HG03469 (cell line): ENCODE results near the gene PPP2R2C.

Experiments
- ATAC-seq: cut with Tn5 transposase; IDR thresholded peaks from one replicate; pipeline ENCODE4 v1.9.1; 2021; ENCODE audit warnings: mild to moderate bottlenecking, moderate library complexity, moderate number of reproducible peaks; ENCODE audit not compliant: unreplicated experiment

The PPP2R2C gene

DNA sequence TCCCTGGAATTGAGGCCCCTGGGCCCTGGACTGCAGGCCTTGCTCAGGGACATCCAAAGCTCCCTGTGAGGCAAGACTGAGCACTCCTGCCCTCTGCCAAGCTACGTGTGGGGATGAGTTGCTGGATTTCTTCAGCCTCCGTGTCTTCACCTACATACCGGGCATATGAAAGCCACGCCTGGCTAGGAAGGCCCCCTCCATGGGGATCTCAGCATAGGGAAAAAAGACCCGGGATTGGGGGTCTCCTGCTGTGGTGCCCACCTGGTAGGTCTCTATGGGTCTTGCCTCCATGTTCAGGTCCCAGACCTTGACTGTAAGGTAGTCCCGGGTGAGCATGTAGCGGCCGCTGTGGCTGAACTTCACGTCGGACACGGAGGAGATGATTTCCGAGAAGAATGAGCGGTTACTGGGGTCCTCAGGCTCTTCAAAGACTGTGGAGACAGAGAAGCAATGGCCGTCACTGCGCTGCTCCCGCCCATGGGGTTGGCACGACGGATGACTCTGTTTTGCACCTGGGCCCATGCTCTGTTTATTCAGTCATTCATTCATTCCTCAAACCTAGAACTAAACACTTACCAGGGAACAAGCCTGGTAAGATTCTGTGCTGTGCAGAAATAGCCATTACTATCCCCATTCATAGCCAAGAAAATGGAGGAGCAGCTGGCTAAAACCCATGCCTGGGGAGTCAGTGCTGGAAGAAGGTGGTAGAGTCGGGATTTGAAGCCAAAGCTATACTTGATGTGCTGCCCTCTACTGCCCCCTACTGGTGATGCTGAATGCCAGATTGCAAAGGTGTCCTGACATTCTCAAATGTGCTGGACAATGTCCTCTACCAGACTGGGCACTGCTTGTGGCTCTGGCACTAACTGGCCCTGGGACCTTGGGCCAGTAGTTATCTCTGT, 138.9 kb downstream of the PPP2R2C start:
- no peak for ATAC-seq

GRCh38 chr4:6332669-6333050, 139.8 kb downstream of the PPP2R2C start:
- no peak for ATAC-seq

GRCh38 chr4:6332042-6332668, 140.3 kb downstream of the PPP2R2C start:
- ATAC-seq: no peak

- no peak for ATAC-seq
Observed at GRCh38 chr4:6331468-6331867, 140.9 kb downstream of the PPP2R2C start.

GRCh38 chr4:6331018-6331417, 141.4 kb downstream of the PPP2R2C start:
- ATAC-seq: no peak

- ATAC-seq: no peak
Observed at GRCh38 chr4:6330384-6330767, 142.0 kb downstream of the PPP2R2C start.

DNA sequence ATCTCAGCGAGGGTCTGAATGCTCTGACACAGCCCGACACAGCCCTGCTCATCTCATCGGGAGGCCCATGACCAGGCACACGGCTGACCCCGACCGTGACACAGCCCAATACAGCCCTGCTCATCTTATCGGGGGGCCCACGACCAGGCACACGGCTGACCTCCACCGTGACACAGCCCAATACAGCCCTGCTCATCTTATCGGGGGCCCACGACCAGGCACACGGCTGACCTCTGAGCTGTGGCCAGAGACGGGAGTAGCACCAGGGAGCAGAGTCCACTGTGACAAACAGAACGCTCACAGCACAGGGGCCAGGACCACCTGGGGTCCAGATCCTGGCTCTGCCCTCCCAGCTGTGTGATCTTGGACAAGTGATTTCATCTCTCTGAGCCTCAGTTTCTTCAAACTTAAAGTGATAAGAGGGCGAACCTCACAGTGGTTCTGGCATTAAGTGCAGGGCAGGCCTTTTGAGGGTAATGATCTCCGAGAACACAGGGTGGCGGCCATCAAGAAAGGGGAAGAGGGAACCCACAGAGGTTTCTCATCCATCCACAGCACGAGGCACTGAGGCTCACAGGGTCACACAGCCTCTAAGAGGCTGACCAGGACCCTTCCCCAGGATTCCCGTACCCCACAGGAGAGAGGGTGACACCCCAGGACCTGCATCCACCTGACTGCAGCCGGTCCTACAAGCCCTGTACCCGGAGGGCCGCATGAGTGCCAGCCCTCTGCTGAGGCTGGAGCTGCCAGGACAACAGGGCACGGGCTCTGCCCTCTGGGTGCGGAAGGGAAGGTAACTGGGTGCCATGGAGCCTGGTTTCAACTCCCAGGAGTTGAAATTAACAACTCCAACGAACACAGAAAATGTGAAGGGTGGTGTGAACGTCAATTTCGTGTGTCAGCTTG, 142.7 kb downstream of the PPP2R2C start:
- ATAC-seq: no peak

- no peak for ATAC-seq
Observed at GRCh38 chr4:6328526-6328925, 143.9 kb downstream of the PPP2R2C start.

- no peak for ATAC-seq
Observed at GRCh38 chr4:6327220-6327917, 145.0 kb downstream of the PPP2R2C start.

GRCh38 chr4:6326312-6327060, 145.9 kb downstream of the PPP2R2C start:
- no peak for ATAC-seq

- no peak for ATAC-seq
Observed at GRCh38 chr4:6325788-6326290, 146.6 kb downstream of the PPP2R2C start.

DNA sequence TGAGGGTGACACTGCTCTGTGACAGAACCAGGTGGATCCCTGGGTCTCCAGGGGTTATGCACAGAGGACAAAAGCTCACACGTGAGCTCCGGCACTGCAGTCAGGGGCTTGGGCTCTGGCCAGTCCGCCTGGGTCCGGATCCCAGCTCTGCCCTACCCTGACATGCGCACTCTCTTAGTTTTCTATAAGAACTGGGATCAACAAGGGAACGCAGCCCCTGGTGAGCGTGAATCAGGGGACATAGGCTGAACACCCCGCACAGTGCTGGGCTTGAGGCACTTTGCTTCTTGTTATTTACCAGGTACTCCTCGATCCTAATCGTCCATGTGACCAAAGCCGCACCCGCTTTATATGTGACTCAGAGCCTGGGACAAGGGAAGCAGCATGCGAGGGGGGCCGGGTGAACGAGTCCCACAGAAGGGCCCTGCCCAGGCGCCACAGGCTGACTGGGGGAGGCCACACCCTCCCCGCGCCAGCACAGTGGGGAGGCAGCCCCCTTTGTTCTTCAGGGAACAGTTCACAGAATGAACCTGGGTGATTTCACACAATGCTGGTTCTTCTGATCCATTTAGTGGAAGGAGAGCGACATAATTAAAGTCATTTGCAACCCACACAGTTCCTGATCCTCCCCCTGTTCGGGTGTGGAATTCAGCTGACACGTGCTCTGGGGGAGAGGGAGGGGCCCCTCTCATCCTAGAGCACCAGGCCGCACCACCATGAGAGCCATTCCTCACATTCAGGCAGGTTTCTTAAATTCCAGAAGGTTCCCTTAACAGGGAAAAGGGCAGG, 147.2 kb downstream of the PPP2R2C start:
- ATAC-seq: no peak

- no peak for ATAC-seq
Observed at GRCh38 chr4:6324461-6324998, 147.9 kb downstream of the PPP2R2C start.

DNA sequence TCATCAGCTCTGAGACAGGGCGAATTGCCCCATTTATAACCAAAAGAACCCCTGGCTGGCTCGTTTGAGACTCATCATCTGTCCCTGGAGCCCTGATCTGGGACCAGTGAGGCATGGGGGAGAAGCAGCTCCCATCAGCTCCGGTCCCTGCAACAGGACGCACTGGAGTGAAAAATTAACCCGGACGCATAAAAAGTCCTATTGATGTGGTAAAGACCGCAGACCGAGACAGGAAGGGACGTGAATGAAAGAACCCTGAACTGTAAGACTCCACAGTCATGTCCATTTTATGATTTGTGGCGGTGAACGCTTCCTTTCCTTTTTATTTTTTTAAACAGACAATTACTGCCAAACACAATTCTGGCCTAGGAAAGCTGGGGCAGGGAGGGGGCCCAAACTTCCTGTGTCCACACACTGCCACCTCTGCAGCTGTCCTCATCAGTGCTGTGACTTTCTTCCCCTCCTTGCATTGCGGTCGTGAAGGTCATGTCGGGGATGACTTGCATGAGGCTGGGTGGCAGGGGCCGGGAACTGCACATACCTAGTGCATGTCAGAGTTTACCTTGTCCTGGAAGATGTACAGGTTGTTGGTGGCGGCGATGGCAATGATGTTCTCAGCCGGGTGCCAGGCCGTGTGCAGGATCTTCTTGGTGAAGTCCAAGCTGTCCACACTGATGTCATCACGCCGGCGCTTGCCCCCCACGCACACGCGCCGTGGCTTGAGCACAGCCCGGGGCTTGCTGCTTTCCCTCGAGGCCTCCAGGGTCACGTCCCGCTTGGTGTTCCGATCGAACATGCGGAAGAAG, 149.4 kb downstream of the PPP2R2C start:
- ATAC-seq: no peak

DNA sequence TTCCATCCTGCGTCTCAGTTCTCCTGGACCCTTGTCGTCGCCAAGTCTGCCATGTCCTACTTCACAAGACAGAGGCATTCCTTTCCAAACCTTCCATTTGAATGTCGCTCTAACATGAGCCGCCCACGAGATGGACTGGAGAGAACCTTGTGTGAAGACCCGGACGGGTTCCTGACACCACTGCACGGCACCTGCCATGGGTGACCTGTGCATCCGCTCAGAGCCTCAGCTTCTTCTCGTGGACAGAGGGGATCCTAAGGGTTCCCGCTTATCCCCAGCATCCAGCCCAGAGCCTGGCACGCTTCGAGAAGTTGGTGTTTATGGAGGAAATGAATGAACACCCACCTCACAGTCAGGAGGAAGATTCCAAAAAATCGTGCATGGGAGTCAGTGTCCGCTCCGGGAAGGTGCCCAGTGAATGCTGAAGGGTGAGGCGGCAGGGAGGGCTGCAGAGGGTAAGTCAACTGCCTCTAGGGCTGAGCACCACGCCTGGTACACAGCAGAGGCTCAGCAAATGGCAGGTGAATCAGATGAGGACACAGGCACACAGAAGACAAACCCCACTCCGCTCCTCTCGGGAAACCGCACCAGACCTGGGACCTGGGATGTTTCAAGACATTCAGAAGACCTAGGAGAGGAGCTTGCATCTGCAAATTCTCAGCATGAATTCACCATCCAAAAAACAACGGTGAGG, 150.2 kb downstream of the PPP2R2C start:
- no peak for ATAC-seq

DNA sequence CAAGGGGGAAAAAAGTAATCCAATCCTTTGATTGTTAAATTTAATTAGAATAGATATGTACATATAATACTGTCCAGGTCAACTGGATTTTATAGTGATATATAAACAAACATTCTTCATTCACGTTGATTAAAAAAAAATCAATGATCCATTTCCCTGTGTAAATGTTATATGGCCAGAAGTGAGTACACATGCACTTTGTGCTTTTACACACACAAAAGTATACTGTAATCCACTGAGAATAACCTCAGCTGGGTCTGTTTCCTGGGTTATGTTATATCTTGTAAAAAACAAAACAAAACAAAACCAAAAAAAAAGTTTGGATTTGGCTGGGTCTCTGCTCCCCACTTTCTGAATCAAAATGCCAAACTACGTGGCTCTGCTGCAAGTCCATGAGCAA, 151.1 kb downstream of the PPP2R2C start:
- ATAC-seq: no peak

GRCh38 chr4:6320663-6321062, 151.8 kb downstream of the PPP2R2C start:
- no peak for ATAC-seq
